IPS-NIHi11 (cell line): Measurements from ENCODE around the gene TRAPPC11.
"Not testable (repeated sequence)": the region's sequence is repeated elsewhere in the genome, so short reads cannot be mapped to it uniquely, and the experiment has no call there.

Source experiments
- DNase-seq: peaks from one replicate; pipeline ENCODE4 v3.0.0; 2012; ENCODE audit warnings: mixed read lengths, low spot score

The TRAPPC11 gene

DNA sequence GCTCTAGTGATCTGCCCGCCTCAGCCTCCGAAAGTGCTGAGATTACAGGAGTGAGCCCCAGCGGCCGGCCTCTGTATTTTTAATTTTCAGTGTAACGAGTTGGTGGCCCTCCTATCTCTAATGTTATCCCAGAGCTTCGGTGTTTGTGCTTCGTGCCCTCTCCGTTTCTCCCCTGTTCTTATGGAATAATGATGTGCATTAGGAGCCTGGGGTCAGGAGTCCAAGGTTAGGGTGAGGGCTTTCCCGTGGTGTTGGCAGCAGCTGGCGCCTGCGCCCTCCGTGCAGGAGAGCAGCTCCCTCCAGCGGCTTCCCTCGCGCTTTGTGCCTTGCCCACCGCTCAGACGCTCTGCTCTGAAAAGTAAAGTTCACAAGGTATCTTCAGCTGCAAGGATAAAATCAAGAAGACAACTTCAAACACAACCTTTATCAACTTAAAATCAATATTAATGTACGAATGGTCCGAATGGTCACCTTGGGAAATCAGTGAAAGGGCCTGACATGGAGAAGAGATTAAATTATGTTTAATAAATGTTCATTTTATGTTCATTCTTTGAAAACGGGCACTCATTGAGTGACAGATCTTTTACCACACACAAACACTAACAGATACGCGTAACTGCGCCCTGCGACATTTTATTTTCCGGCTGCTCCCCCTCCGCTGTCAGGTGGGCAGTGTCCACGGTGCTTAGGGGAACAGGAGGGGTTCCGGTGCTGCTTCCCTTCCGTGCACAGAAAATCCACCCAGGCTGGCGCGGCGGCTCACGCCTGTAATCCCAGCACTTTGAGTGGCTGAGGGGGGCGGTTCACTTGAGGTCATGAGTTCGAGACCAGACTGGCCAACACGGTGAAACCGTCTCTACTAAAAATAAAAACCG, 62.4 kb downstream of the TRAPPC11 start:
- peak; percentile 27 for DNase-seq

DNA sequence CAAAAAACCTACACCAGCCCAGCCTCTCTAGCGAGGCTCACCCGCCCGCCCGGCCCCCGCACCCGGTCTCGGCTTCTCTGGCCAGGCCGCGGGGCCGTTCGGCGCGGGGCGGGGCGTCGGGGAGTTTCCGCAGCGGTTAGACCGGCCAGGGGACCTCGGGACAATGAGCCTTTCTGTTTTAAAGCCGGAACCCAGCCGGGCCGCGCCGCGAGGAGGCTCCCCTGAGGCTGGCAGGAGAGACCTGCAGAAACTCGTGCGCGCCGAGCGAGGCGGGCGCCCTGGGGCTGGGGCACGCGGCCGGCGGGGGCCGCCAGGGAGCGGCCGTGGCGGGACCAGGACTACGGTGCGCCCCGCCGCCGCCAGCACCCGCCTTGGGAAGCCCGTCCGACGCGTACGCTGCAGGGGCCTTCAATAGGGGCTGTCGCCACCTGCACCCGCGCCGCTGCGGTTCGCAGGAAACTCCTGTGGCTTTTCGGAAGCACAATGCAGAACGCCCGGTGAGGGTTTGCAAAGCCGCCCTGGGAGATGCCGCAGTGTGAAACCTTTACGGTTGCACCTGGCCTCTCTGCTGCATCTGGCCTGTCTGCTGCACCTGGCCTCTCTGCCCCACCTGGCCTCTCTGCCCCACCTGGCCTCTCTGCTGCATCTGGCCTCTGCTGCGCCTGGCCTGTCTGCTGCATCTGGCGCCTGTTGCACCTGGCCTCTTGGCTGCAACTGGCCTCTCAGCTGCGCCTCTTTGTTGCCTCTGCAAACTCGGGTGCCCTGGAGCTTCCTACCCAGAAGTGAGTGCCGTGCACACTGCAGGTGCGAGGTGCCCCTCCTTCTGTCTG, 63.9 kb downstream of the TRAPPC11 start:
- peak; percentile 80 for DNase-seq

DNA sequence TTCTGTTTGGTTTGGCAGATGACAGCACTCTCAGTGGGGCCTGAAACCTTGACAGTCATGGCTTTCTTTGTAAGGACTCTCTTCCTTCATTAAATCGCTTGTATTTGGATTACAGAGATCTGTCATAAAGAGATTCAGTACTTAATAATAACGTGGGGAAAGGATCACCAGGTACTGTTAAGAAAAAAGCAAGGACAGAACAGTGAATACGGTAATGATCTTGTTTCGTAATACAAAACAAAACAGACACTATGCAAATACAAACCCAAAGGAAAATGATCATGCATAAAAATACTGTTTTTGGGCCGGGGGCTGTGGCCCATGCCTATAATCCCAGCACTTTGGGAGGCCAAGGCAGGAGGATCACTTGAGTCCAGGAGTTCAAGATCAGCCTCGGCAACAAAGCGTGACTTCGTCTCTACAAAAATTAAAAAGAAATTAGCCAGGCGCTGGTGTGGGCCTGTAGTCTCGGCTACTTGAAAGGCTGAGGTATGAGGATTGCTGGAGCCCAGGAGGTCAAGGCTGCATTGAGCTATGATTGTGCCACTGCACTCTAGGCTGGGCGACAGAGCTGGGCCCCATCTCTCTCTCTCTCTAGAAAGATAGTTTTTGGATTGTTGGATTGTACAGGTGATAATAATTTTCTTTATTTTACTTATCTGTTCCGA, 64.6 kb downstream of the TRAPPC11 start:
- no peak for DNase-seq

DNA sequence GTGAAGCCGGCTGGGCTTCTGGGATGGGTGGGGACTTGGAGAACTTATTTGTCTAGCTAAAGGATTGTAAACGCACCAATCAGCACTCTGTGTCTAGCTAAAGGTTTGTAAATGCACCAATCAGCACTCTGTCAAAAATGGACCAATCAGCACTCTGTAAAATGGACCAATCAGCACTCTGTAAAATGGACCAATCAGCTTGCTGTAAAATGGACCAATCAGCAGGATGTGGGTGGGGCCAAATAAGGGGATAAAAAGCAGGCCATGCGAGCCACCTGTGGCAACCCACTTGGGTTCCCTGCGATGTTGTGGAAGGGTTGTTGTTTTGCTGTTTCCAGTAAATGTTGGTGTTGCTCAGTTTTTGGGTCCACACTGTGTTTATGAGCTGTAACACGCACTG, 66.5 kb downstream of the TRAPPC11 start:
- not testable (repeated sequence) for DNase-seq

DNA sequence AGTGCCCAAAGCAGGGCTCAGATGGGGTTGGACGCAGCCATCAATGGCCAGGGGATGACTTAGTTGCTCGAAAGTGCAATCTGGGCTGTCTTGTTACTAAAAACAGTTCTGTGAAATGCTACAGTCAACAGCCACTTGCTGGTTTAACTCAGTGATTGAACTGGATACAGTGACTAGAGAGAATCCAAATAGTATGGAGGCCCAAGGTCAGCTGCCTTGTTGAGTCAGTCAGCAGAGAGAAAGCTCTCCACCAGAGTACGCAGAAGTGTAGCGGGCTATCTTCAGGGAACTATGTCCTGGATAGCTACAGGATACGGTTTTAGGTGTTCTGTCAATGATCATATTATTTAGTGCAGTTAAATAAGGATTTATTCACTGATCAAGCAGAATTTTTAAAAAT, 68.4 kb downstream of the TRAPPC11 start:
- DNase-seq, result no peak

DNA sequence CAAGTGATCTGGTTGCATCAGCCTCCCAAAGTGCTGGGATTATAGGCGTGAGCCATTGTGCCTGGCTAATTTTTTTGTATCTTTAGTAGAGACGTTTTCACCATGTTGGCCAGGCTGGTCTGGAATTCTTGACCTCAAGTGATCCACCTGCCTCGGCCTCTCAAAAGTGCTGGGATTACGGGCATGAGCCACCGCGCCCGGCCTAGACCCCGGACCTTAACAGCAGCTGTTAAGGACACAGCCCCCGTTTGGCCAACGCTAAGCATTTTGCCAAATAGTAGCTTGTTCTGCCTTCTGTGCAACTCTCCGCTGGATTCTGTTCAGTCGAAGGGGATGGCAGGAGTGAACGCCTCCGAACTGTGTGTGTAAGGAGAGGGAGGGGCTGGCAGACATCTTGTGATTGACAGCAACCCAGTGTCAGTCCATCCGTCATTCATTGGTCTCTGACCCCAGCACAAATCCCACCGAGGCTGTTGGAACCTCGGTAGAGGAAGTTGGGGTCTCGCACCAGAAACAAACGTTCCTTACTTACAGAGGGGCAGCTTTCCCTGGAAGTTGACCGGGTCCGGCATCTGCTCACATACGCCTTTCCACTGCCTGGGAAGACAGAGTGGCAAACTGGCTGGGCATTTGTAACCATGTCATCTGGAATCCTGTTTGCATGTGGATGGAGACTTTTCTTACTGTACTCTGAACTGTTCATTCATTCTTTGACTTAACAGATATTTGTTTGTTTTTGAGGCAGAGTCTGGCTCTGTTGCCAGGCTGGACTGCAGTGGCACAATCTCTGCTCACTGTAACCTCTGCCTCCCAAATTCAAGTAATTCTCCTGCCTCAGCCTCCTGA, 69.4 kb downstream of the TRAPPC11 start:
- DNase-seq, result no peak

DNA sequence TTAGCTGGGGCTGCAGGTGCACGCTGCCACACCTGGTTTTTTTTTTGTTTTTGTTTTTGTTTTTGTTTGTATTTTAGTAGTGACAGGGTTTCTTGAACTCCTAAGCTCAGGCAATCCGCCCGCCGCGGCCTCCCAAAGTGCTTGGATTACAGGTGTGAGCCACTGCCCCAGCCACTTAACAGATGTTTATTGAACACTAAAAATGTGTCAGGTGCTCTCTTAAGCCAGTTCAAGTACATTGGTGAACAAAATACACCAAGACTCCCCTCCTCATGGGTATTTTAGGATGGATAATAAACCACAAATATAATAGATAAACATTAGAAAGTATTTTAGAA, 69.9 kb downstream of the TRAPPC11 start:
- DNase-seq, result no peak

DNA sequence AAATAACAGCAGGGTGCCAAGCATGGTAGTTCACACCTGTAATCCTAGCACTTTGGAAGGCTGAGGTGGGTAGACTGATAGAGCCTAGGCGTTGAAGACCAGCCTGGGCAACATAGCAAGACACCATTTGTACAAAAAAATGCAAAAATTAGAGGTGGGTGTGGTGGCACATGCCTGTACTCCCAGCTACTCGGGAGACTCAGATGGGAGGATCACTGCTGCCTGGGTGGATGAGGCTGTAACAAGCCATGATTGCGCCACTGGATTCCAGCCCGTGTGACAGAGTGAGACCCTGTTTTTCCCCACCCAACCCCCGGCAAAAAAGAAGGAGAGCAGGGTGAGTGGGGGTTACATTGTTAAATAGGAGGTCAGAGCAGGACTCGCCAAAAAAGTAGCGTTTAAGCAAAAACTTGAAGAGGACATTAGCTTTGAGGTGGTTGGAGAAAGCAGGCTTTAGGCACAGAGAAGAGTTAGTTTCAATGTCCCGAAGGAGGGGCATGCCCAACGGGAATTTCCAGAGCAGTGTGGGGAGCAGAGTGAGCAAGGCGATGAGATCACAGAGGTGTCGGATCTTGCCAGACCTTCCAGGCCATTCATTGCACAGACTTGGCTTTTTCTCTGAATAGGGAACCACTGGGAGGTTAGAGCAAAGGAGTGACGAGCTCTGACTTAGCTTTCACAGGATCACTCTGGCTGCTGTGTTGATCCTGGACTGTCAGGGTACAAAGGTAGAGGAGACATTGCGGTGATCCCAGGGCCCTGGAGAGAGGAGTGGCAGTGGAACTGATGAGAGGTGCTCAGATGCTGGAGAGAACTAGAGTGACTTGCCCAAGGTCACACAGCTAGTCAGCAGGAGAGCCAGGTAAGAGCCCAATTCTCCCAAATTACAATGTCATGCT, 70.6 kb downstream of the TRAPPC11 start:
- DNase-seq, result no peak

DNA sequence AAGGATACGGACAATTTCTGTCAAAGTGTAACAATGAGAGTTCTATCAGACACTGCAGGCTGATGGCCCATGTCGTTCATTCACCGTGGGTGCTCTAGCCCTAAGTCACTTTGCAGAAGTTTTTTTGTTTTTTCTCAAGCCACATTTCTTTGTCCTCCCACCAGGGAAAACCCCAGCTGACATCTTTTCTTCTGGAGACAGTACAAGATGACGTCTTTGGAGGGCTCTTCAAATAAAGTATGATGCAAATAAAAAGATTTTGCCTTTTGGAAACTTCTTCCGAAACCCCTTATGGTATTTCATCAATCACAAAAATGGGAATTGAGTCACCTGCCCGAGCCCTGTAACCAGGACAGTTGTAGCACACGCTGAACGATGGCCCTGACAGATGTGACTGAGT, 73.2 kb downstream of the TRAPPC11 start:
- no peak for DNase-seq

DNA sequence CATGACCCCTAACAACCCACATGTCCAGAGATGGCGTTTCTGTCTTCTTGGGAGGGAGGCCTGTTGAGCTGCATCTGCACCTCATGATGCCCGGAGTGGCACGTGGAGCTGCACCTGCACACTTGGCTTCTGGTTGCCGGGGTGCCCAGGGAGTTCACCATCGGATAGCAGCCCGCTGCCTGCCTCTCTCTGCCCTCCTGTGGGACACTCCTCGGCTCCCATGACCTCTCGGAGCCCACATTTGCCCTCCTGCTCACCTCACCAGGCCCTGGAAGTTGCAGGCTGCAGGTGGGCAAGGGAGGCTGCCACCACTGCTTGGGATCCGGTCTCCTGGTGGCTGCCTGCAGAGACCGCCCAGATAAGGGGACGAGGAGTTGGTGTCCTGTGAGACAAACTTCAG, 74.1 kb downstream of the TRAPPC11 start:
- no peak for DNase-seq

DNA sequence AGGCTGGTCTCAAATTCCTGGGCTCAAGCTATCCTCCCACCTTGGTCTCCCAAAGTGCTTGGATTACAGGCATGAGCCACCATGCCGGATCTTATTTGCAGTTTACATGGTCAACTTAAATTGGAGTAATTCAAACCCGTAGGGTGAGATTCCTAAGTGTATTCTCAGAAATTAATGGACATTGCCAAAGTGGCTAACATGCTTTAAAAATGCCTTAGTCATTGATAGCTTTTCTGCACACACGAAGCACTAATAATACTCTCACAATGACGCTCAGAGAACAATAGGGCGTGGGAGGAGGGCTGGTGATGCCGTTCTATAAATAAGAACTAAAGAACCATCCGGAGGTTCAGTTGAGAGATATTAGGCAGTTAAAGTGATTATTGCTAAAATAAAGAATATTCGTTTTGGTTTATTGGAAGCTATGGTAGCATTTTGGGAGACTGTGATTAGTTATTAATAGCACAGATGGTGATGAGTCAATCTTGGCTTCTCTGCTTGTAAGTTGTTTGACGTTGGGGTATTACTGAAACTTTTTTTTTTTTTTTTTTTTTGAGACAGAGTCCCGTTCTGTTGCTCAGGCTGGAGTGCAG, 79.1 kb downstream of the TRAPPC11 start:
- DNase-seq, result no peak

DNA sequence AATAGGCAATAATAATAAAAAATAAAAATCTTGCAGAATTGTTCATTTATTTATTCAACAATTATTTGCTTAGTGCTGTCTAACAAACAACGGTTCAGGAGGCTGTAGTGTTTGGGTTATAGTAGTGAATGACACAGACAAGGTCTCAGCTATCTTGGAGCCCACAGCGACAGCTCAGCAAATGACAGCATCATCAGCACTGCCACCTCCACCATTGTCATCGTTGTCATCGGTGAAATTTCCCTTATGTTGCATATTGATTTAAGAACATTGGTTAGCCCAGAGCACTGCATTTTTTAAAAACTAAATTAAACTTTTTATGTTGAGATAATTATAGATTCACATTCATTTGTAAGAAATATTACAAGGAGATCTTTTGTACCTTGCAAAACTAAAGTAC, 79.9 kb downstream of the TRAPPC11 start:
- no peak for DNase-seq

DNA sequence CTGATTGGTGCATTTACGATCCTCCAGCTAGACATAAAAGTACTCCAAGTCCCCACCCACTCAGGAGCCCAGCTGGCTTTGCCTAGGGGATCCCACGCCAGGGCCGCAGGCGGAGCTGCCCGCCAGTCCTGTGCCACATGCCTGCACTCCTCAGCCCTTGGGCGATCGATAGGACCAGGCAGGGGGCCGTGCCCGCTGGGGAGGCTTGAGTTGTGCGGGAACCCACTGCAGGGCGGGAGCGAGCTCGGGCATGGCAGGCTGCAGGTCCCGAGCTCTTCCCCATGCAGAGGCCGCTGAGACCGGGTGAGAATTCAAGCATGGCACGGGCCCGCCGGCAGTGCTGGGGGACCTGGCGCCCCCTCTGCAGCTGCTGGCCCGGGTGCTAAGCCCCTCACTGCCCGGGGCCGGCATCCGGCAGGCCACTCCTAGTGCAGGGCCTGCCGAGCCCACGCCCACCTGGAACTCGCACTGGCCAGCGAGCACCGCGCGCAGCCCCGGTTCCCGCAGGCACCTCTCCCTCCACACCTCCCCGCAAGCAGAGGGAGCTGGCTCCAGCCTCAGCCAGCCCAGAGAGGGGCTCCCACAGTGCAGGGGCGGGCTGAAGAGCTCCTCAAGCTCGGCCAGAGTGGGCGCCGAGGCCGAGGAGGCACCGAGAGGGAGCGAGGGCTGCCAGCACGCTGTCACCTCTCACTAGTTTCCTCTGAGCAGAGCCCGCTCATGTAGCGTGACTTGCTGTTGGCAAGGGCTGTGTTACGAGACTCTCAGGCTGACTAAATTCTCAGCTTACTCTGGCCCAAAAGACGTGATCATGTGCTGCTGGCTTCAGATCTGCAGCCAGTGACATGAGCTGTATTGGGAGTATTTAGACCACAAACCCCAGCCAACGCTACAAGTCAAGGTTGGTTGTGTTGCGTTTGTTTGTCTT, 87.5 kb downstream of the TRAPPC11 start:
- DNase-seq, result no peak

DNA sequence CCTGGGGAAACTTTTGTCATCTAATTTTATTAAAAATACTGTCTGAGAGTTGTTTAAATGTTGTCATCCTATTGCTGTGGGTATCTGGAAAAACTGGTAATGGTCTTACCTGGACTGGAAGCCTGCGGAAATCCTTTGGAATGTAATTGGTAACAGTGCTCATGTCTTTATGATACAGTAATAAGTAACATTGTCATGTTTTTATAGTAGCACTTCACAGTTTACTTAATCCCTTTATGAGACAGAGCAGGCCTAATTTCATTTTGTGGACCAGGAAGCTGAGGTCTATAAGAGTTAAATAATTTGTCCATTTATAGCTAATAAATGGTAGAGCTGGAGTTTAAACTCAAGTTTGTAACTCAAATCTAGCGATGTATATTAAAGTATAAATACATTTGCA, 88.3 kb downstream of the TRAPPC11 start:
- no peak for DNase-seq

DNA sequence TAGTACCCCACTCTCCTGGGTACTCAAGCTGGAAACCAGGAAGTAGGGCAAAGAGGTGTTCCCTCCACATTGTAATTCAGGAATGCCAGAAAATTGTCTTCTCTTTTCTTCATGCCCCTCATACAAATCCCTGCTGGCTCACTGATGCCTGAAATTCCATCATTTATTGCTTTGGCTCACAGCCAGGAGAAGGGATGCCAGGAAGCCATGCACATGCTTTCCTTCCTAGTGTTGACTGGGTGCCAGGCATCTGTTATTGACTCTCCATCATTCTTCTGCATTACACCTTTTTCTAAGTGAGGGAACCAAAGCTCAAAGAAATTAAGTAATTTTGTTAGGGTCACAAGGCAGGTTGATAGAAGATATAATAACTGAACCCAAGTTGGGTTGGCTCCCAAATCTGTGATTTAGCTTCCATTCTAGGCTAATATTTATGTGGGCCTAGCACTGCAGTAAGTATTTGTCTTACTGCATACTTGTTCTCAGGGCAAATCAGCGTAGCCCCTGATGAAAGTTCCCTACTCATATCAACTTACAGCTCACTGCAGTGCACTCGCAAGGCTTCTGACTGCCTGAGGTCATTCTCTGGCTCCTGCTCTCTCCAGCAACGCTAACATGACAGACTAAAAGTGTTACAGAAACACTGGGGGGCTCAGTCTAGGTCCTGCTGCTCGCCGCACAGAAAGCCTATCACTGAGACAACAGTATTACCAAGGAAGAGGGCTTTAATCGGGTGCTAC, 89.0 kb downstream of the TRAPPC11 start:
- DNase-seq, result no peak

DNA sequence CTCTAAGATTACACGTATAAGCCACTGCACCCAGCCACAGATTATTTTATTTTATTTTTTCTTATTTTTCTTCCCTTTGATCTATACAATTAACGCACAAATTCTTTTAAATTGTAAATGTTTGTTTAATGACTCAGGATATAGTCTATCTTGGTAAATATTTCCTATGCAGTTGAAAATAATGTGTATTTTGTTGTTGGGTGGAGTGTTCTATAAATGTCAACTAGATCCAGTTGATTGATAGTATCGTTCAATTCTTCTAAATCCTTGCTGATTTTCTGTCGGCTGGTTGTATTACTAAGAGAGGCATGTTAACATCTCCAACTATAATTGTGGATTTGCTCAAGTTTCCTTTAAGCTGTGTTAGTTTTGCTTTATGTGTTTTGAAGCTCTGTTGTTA, 92.0 kb downstream of the TRAPPC11 start:
- no peak for DNase-seq

DNA sequence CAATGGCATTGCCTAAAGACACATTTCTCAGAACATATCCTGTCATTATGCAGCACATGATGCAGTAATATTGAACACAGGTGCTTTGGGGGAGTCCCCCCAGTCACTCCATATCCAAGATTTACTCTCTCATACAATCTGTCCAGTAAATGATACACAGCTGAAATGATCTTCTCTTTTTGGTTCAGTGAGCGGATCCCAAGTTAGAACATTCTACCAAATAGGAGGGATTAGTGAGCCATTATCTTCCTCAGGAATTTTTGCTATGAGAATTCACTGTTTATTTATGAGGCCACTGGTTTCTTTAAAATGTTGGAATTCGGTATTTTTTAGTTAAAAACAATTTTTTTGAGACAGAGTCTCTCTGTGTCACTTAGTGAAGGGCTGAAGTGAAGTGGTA, 96.5 kb downstream of the TRAPPC11 start:
- no peak for DNase-seq

DNA sequence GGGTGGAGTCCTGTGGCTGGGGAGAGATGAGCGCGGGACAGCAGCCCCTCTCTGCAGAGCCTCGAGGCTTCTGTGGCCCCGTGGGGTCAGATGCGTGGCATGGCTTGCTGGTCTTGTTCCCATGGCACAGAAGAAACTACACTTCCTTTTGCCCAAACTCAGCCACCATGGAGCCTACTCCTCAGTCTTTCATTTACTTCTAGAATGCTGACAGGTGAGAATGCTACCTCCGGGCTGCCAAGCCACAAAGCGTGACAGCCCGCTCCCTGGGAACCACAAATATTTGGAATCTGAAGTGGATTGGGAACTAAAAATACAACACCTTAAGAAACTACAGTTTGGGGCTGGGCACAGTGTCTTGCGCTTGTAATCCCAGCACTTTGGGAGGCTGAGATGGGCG, 98.0 kb downstream of the TRAPPC11 start:
- peak; percentile 31 for DNase-seq
